Measurements from ENCODE around the gene CTIF. TPM values are rescaled to one million over a fixed set of nuclear protein-coding genes. Genes with fewer than 3 reads are reported as not detected.

The CTIF gene
- polyA plus RNA-seq, 1 donor from 2014 or later = 50.2 TPM

GRCh38 chr18:48874233-48874632, 335.4 kb downstream of the CTIF start:
- Histone ChIP-seq H3K9me3 (ENCODE audit: low read length) (no peaks in the 10 kb centered on the region), H3K27ac (ENCODE audit: low read length) (no peak overlapping the region), H3K4me2 (ENCODE audit: low read length) (no peak overlapping the region), H4K20me1 (ENCODE audit: insufficient read depth) (no peaks in the 10 kb centered on the region), H3K27me3 (ENCODE audit: insufficient read depth, low read depth, low read length) (no peaks in the 10 kb centered on the region), H3K36me3 (ENCODE audit: insufficient read depth, low read length) (no peaks in the 10 kb centered on the region), H2AFZ (ENCODE audit: low read depth, low read length) (no peak overlapping the region), H3K79me2 (replicated peaks; ENCODE audit: insufficient read depth, low read length) (no peaks in the 10 kb centered on the region), H3F3A (ENCODE audit: insufficient read depth, low read length, poor library complexity, severe bottlenecking) (no peaks in the 10 kb centered on the region), H3K9ac (ENCODE audit: low read length) (no peak overlapping the region), H3K9me2 (ENCODE audit: insufficient read depth, low read length) (no peaks in the 10 kb centered on the region), H3K4me3 (ENCODE audit: low read length) (no peak overlapping the region)
- no peak for TF ChIP-seq EZH2 (IDR thresholded peaks at IDR 0.05; ENCODE audit: borderline replicate concordance, insufficient read depth, low read length, poor library complexity, severe bottlenecking)
- no peak for TF ChIP-seq SMC3 (conservative IDR thresholded peaks at IDR 0.05; ENCODE audit: poor library complexity)
- TF ChIP-seq RAD21 (conservative IDR thresholded peaks at IDR 0.05) = no peak

GRCh38 chr18:48874701-48875162, 335.9 kb downstream of the CTIF start:
- Histone ChIP-seq H3K27ac (ENCODE audit: low read length) (no peak overlapping the region), H3K9me3 (ENCODE audit: low read length) (no peaks in the 10 kb centered on the region), H3K9ac (ENCODE audit: low read length) (no peak overlapping the region), H4K20me1 (ENCODE audit: insufficient read depth) (no peaks in the 10 kb centered on the region), H3K4me3 (ENCODE audit: low read length) (no peak overlapping the region), H3K27me3 (ENCODE audit: insufficient read depth, low read depth, low read length) (no peaks in the 10 kb centered on the region), H2AFZ (ENCODE audit: low read depth, low read length) (no peak overlapping the region), H3K36me3 (ENCODE audit: insufficient read depth, low read length) (no peaks in the 10 kb centered on the region), H3K4me2 (ENCODE audit: low read length) (no peak overlapping the region), H3K9me2 (ENCODE audit: insufficient read depth, low read length) (no peaks in the 10 kb centered on the region), H3K79me2 (replicated peaks; ENCODE audit: insufficient read depth, low read length) (no peaks in the 10 kb centered on the region), H3F3A (ENCODE audit: insufficient read depth, low read length, poor library complexity, severe bottlenecking) (no peaks in the 10 kb centered on the region)
- TF ChIP-seq MXI1 (conservative IDR thresholded peaks at IDR 0.05; ENCODE audit: poor library complexity, severe bottlenecking) (no peak), POLR2AphosphoS5 (IDR thresholded peaks at IDR 0.05) (no peak), CTCF (IDR thresholded peaks at IDR 0.05; ENCODE audit: poor library complexity, severe bottlenecking) (no peak), TAF1 (IDR thresholded peaks at IDR 0.05; ENCODE audit: low read depth) (no peak), REST (IDR thresholded peaks at IDR 0.05; ENCODE audit: borderline replicate concordance) (no peak), SMC3 (conservative IDR thresholded peaks at IDR 0.05; ENCODE audit: poor library complexity) (no peak), RAD21 (conservative IDR thresholded peaks at IDR 0.05) (no peak), EZH2 (IDR thresholded peaks at IDR 0.05; ENCODE audit: borderline replicate concordance, insufficient read depth, low read length, poor library complexity, severe bottlenecking) (no peak), EP300 (conservative IDR thresholded peaks at IDR 0.05; ENCODE audit: poor library complexity, severe bottlenecking) (no peak)

Data from neural cell (in vitro differentiated cells).